Fibroblast of skin of abdomen (primary cell): ENCODE measurements around the gene GNRH2.
"Not testable (repeated sequence)": the region's sequence is repeated elsewhere in the genome, so short reads cannot be mapped to it uniquely, and the experiment has no call there.

ENCODE experiments used
- DNase-seq: peaks from one replicate; pipeline ENCODE4 v3.0.0-alpha.2; 2013

GNRH2 gene

DNA sequence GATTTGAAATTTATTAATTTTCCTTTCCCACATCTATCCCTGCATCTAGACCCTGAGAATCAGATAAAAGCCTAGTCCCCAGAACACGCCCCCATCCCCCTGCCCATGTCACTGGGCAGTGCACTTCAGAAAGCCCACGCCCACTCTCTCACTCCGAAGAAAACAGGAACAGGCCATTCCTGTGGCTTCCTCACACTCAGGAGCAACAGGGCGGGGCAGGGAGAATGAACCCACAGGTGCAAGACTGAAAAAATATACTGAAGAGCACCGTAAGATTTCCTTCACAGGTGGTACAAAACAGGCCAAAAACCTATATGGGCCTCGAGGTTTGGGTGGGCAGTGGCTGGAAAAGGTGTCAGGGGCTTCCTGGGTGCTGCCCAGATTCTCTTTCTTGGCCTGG, 31.4 kb downstream of the GNRH2 start:
- no peak for DNase-seq

DNA sequence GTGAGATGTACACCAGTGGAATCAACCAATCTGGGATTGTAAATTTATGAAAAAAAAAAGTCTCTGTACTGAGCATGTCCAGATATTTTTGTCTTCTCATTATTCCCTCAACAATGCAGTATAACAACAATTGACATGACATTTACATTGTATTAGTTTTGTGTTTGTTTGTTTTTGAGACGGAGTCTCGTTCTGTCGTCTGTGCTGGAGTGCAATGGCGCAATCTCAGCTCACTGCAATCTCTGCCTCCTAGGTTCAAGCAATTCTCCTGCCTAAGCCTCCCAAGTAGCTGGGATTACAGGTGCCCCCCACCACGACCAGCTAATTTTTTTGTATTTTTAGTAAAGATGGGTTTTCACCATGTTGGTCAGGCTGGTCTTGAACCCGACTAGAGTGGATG, 31.9 kb downstream of the GNRH2 start:
- not testable (repeated sequence) for DNase-seq

DNA sequence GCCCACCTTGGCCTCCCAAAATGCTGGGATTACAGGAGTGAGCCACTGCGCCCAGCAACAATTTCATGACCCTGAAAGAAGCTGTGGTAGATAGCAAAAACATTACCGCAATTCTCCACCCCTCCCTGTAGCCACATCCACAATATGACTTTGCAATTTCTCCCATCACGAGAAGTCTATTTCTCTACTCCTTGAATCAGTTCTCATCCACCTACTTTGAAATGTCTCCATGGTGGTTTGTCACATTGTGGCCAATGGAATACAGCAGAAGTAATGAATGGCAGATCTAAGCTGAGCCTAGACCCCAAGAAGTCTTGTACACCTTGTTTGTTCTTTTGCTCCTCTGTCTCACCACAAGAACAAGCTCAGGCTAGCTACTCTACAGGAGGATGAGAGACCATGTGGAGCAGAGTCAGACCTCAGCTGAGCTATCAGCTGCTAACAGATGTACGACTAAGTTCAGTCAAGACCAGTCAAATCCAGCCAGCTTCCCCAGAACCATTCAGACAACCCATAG, 34.3 kb downstream of the GNRH2 start:
- DNase-seq: no peak

DNA sequence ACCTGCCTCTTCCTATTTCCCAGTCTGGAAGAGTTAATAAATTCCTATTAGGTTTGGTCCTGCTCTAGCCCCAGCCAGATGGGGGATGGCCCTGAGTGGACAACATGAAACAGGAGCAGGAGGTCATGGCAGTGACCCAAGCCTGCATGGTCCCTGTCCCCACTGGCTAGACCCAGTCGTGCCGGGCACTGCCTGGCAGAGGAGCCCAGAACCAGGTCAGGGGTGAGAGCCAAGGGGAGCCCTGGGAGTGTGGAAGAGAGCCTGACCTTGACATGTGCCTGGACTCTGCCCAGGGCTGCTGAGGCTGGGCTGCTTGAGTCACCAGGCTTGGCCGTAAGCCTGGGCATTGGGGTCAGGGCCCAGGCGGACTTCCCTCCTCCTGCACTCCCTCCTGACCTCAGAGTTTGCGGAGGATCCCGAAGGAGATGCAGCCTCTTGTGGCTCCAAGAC, 37.5 kb downstream of the GNRH2 start:
- DNase-seq: no peak

DNA sequence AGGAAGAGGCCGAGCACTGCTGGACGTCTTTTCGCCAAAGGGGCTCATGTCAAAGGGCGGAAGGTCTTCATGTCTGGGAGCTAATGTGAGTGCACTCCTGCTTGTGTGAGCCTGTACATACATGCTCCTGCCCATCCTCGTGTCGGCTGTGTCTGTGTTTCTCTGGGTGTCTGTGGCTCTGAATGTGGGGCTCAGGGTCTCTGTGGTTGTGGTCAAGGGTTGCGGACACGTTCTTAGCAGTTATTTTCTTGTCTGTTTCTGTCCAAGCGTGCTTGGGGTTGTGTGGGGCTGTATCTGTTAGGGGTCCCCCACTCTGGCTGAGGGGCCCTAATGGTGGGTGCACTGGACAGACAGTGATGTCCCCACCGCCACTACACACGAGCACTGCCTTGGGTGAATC, 38.2 kb downstream of the GNRH2 start:
- DNase-seq: no peak

DNA sequence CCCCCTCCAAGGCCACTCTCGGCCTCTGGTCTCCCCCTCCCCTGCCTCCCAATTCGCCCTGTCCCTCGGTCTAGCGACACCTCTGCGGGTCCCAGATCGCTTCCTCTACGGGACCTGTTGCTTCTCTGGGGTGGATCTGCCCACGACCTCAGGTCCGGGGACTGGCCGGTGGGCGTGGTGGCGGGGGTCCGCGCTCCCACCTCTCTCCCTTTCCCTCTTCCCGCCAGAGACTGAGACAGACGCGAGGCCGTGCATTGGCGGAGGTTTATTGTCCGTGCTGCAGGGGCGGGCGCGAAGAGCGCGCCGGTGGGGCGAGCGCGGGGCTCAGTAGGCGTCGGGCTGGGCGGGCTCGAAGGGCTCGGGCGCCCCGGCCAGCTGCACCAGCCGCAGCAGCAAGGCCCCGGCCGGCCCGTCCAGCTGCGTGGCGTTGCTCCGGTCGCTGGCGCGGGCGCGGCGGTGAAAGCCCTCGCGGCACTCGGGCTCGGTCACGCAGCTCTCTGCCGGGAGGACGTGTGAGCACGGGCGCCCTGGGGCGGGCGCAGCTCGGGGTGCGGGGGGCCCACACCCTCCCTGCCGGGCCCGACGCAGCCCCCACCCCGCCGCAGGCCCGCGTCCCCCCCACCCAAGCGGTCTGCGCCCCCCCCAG, 39.0 kb downstream of the GNRH2 start:
- no peak for DNase-seq

DNA sequence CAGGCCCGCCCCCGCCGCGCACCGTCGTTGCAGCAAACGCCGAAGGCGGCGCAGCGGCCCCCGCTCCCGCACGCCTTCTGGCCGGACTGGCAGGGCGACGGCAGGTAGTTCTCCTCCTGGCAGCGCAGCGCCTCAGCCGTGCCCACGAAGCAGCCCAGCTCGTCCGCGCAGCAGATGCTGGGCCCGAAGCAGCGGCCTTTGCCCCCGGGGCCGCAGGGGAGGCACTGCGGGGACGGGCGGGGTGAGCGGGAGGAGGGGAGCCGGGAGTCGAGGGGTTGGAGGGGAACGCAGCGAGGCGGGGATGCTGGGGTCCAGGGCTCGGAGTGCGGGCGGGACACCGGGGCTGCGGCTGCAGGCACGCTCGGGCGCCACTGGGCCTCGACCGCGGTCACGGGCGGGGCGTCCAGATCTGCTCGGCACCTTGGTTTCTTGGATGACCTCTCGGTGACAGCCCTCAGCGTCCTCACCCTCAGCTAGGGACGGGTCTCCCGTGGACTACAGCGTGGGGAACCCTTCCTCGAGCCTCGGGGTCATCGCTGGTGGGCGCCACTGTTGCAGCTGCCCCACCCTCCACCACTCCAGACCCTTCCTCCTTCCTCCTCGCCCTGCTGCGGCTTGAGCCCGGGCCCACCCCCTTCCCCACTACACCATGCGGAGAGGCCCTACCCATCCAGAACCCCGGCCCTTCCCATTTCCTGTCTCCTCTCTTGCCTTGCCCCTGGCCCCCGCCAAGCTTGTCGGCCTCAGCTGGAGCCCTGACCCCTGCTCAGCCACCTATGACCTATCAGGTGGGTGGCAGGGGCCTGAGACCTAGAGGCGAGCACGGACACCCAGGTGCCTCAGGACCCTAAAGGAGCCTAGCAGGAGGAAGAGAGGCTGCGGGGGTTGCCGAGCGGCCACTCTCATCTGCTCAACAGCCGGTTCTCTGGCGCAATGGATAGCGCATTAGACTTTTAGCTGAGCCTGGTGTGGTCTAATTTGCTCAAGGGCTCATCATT, 39.8 kb downstream of the GNRH2 start:
- DNase-seq: no peak

DNA sequence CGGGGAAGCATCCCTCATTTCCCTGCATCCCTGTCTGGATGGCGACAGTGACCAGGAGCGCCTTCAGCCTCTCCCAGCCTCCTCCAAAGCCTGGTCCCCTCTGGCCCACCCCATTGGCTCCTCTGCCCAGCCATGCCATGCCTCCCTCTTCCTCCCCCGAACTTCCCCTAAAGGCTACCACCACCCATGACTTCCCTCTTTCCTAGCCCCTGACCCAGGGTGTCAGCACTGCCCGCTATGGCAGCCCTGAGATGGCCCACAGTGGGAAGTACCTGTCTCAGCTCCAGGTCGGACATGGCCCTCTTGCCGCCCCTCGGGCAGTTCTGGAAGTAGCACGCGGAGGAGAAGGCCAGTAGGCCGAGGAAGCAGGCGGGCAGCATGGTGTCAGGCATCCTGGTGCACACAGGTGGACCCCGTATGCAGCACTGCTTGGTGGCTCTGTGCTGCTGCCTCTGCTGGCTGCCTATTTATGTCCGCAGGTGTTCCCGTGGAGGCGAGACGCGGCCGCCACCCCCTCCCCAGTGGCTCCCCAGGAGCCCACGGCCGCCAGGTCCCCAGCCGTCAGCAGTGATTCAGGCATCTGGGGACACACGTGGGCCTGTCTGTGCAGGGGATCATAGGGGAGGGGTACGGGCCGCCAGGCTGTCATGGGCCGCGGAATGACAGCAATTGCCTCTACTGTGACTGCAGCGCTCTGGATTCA, 41.0 kb downstream of the GNRH2 start, which contains the start of gene AVP:
Gene AVP (minus strand): TSS at position 442 of the 703 bp plus-strand sequence. CDS start 50 bp downstream, at position 392.
- no peak for DNase-seq

DNA sequence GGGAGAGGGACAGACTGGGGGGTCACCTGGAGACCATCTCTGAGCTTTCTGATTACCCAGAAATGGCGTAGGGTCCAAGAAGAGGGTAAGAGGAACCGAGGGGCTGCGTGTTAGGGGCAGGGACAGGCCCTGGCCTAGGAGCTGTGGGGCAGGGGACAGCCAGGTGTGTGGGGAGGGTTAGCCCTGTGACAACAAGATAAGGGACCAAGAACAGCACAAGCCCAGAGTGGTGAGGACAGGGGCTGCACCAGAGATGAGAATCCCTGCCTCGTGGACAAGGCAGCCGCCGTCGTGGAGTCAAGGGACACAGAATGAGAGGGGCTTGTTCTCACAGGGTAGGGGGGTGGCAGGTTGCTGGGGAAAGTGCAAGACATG, 41.6 kb downstream of the GNRH2 start:
- no peak for DNase-seq

DNA sequence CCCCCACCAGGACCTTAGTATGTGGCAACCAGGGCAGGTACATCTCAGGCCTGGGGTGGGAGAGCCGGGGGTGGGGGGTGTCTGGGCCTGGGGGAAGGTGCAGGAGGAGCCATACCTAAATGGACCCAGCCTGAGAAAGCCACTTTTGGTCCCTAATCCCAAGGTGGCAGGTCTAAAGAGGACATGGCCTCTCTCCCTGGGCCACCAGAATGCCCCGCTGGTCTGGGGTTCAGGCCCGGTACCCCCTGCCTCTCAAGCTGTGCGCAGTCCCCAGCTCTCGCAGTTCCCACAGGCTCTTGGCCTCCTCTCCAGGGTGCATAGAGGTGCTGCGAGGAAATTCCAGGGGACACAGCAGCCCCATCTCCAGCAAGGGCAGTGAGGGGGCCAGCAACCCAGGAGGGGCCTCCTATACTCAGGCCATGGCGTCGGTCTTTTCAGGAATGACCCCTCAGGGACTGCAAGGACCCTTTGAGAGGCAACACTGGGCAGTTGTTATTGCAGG, 42.2 kb downstream of the GNRH2 start:
- DNase-seq: no peak

DNA sequence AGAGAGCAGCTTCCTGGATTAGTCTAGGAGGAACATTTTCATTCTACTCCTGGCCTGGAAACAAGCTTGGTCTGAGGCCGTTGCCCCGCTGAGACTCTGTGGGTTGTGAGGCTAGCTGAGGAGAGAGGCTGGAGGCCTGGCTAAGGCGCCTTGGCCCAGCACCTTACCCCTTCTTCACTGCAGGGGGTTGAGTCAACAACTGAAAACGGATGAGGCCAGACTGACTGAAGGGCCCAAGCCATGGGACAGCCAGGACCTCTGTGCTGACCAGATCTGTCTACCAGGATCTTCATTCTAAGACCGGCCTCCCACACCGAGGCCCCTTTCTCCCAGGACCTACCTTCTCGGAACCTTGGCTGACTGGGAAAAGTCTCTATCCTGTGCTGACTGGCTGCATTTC, 44.6 kb downstream of the GNRH2 start:
- DNase-seq: no peak

DNA sequence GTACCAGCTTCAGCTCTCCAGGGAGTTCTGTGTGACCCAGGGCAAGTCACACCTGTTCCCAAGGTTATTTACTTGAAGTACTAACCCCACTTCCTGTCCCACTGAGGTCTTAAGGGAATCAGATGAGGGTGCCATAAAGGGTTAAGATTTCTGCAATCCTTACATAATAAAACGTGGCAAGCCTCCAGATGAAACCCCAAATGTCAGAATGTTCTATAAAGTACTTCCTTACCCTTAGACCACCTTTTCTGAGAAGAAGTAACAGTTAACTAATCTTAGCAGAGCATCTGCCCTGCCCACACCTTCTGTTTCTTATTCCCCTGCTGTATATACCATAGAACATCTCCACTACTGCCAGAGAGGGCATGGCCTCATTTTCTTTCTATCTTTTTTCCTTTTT, 47.1 kb downstream of the GNRH2 start:
- no peak for DNase-seq

DNA sequence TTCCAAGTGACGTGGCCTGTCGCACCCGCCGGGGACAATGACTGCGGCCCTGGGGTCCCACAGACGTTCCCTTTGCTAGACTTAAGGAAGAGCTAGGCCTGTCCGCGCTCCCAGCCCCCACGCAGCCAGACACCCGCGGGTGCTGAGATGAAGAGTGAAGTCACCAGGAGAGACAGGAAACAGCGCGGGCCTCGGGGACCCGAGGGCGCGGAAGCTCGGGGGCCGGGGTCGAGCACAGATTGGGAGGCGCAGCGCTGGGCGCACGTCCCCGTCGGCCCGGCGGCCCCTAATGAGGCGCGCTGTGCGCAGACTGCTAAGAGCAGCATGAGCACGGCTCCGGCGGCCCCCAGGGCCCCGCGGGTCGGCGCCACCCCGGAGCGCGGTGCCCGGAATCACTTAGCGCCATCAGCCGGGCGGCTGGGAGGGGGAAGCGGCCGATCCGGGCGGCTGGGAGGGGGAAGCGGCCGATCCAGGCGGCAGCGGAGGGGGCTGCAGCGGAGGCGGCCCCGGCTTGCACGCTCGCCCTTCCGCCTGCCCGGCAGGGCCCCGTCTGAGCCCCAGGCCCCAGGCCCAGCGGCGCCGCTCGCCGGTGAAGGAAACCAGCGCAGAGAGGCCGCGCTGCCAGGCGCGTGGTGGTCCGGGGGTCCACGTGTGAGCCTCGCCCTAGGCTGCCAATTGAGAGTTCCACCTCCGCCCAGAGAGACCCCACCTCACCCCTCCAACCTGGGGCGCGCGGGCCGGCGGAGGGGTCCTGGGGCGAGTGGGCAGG, 49.4 kb downstream of the GNRH2 start:
- DNase-seq: peak; percentile 24

DNA sequence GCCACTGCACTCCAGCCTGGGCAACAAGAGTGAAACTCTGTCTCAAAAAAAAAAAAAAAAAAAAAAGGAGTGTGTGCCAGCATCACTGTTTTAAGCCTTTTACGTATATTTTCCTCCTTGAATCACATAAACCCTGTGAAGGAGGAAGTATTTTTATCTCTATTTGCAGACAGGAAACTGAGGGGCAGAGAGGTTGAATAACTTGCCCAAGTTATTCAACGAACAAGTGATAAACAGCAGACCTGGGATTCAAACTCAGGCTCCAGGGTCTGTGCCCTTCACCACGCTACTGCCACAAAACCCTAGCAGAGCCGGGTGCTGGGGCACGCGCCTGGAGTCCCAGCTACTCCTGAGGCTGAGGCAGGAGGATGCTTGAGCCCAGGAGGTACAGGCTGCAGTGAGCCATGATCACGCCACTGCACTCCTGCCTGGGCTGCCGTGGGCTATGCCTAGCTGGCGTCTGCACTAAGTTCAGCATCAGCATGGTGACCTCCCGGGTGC, 50.5 kb downstream of the GNRH2 start:
- DNase-seq: no peak

DNA sequence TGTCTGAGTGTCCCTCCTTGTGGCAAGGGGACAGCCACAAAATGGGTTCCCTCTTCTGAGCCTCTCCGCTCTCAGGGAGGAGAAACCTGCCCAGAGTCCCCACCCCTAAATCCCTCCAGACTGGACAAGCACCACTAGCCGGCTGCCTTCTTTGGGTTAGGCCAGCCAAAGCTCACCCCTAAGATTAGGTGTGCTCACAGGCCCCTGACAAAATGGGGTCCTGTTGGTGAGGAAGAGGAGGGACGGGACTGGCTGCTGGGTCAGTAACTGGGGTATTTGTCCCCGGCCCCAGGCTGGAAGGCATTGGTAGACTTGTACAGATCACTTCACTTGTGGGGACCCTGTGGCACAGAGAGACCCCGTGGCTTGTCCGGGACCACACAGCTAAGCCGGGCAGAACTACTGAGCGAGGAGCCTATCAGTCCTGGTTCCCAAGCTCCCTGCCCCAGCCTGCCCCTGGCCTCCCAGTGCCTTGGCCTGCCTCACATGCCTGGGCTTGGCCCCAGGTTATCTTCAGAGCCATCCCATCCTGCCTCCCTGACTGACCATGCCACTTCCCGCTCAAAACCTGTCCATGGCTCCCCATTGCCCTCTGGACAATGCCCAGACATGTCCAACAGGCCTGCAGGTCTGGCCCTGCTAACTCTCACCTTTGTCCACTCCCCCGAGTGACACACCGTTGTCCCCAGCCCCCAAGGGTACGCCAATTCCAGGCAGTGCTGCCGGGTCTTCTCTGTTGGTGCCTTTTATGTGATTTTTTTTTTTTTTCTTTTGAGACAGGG, 51.6 kb downstream of the GNRH2 start:
- DNase-seq: no peak
